HUES6 (cell line): ENCODE results near the gene RGS9.

Experiments used
- H3K27ac ChIP-seq: 2 replicates; pipeline ENCODE4 v1.7.0; 2013; ENCODE audit warnings: low read depth, mild to moderate bottlenecking, low read length, inconsistent platforms
- H3K27me3 ChIP-seq: 2 replicates; pipeline ENCODE4 v1.6.1; 2013; ENCODE audit warnings: low read length; ENCODE audit not compliant: control insufficient read depth, insufficient read depth
- H3K36me3 ChIP-seq: 2 replicates; pipeline ENCODE4 v1.6.1; 2013; ENCODE audit warnings: low read length; ENCODE audit not compliant: control insufficient read depth, insufficient read depth
- H3K4me1 ChIP-seq: 2 replicates; pipeline ENCODE4 v1.6.1; 2013; ENCODE audit warnings: low read length; ENCODE audit not compliant: control insufficient read depth, insufficient read depth
- H3K4me3 ChIP-seq: 2 replicates; pipeline ENCODE4 v1.5.1; 2013; ENCODE audit warnings: low read depth, low read length
- H3K9ac ChIP-seq: one replicate; pipeline ENCODE4 v1.6.1; 2013; ENCODE audit warnings: mild to moderate bottlenecking, low read length
- H3K9me3 ChIP-seq: 2 replicates; pipeline ENCODE4 v1.6.1; 2013; ENCODE audit warnings: low read depth, low read length; ENCODE audit not compliant: control insufficient read depth, insufficient read depth

RGS9 gene

GRCh38 chr17:65261152-65261551, 124.0 kb downstream of the RGS9 start:
- no peaks in the 10 kb centered on the region for H3K27me3 ChIP-seq
- no peaks in the 10 kb centered on the region for H3K36me3 ChIP-seq
- no peak overlapping the region for H3K9ac ChIP-seq
- no peaks in the 10 kb centered on the region for H3K4me1 ChIP-seq
- no peak overlapping the region for H3K4me3 ChIP-seq
- H3K9me3 ChIP-seq = 0 out of 2 replicates have a peak, but pooled peaks cover 7% of the 10 kb centered on the region
- H3K27ac ChIP-seq = no peak overlapping the region

- Histone ChIP-seq H3K4me3 (no peak overlapping the region), H3K27ac (no peak overlapping the region), H3K9ac (no peak overlapping the region), H3K4me1 (no peaks in the 10 kb centered on the region), H3K36me3 (no peaks in the 10 kb centered on the region), H3K27me3 (no peaks in the 10 kb centered on the region), H3K9me3 (peaks cover 5% of the 10 kb centered on the region; the same call in 1 of the 2 replicates)
Observed at GRCh38 chr17:65261682-65262636, 124.8 kb downstream of the RGS9 start.

GRCh38 chr17:65265276-65265675, 128.1 kb downstream of the RGS9 start:
- Histone ChIP-seq H3K4me3 (no peak overlapping the region), H3K9me3 (peaks cover 5% of the 10 kb centered on the region; the same call in 1 of the 2 replicates), H3K36me3 (no peaks in the 10 kb centered on the region), H3K27ac (no peak overlapping the region), H3K27me3 (no peaks in the 10 kb centered on the region), H3K4me1 (no peaks in the 10 kb centered on the region), H3K9ac (no peak overlapping the region)

GRCh38 chr17:65268832-65269231, 131.7 kb downstream of the RGS9 start:
- Histone ChIP-seq H3K4me1 (0 out of 2 replicates have a peak, but pooled peaks cover 7% of the 10 kb centered on the region), H3K9ac (no peak overlapping the region), H3K27ac (no peak overlapping the region), H3K36me3 (no peaks in the 10 kb centered on the region), H3K4me3 (no peak overlapping the region), H3K9me3 (peaks cover 5% of the 10 kb centered on the region; the same call in 1 of the 2 replicates), H3K27me3 (no peaks in the 10 kb centered on the region)

- Histone ChIP-seq H3K4me3 (no peak overlapping the region), H3K9ac (no peak overlapping the region), H3K9me3 (peaks cover 5% of the 10 kb centered on the region; the same call in 1 of the 2 replicates), H3K27me3 (no peaks in the 10 kb centered on the region), H3K4me1 (0 out of 2 replicates have a peak, but pooled peaks cover 7% of the 10 kb centered on the region), H3K27ac (no peak overlapping the region), H3K36me3 (no peaks in the 10 kb centered on the region)
Observed at GRCh38 chr17:65270499-65271253, 133.5 kb downstream of the RGS9 start.

GRCh38 chr17:65271296-65271695, 134.1 kb downstream of the RGS9 start:
- Histone ChIP-seq H3K9ac (no peak overlapping the region), H3K36me3 (no peaks in the 10 kb centered on the region), H3K27ac (no peak overlapping the region), H3K9me3 (no peaks in the 10 kb centered on the region; the same call in 1 of the 2 replicates), H3K27me3 (no peaks in the 10 kb centered on the region), H3K4me3 (no peak overlapping the region), H3K4me1 (0 out of 2 replicates have a peak, but pooled peaks cover 7% of the 10 kb centered on the region)
